Keratinocyte (primary cell): Measurements from ENCODE around the gene C14orf93. TPM values are rescaled to one million over a fixed set of nuclear protein-coding genes. Genes with fewer than 3 reads are reported as not detected.

ENCODE experiments used
- DNase-seq: peaks from one replicate; pipeline ENCODE4 v3.0.0-alpha.2; 2011; ENCODE audit warnings: low read depth, missing footprints, low spot score
- FAIRE-seq: peaks from 2 replicates; lab custom pipeline; 2011; peaks lifted over from hg19 to GRCh38; lab: Jason Lieb, UNC
- H2AFZ ChIP-seq: 2 replicates; pipeline ENCODE4 v1.6.0; 2012; ENCODE audit warnings: low read length, control low read depth, inconsistent platforms; ENCODE audit not compliant: control insufficient read depth
- H3K27ac ChIP-seq: 2 replicates; pipeline ENCODE4 v1.5.1; 2011; ENCODE audit warnings: low read length; ENCODE audit not compliant: control insufficient read depth, insufficient read depth
- H3K27me3 ChIP-seq: 3 replicates; pipeline ENCODE4 v1.6.0; 2011; ENCODE audit warnings: low read length; ENCODE audit not compliant: control insufficient read depth, insufficient read depth; ENCODE audit errors: extremely low read depth
- H3K36me3 ChIP-seq, 2 experiments: 2 replicates in 1 of 2; 3 replicates in 1 of 2; pipeline ENCODE4 v1.5.1; 2011; ENCODE audit warnings: low read length in 2 of 2, mild to moderate bottlenecking in 1 of 2; ENCODE audit not compliant: control insufficient read depth in 2 of 2, insufficient read depth in 2 of 2; ENCODE audit errors: extremely low read depth in 1 of 2
- H3K4me1 ChIP-seq: 3 replicates; pipeline ENCODE4 v1.5.1; 2011; ENCODE audit warnings: low read length; ENCODE audit not compliant: control insufficient read depth, insufficient read depth; ENCODE audit errors: extremely low read depth
- H3K4me2 ChIP-seq: 3 replicates; pipeline ENCODE4 v1.6.0; 2011; ENCODE audit warnings: low read depth, low read length; ENCODE audit not compliant: control insufficient read depth, insufficient read depth; ENCODE audit errors: extremely low read depth
- H3K4me3 ChIP-seq, 3 experiments: fragments of 200-600 bp in 1 of 3; sonication (generic) in 1 of 3; 2 replicates in 2 of 3; 3 replicates in 1 of 3; pipeline ENCODE4 v1.5.1; 2011 to 2016; ENCODE audit warnings: low read length in 3 of 3, mild to moderate bottlenecking in 3 of 3, control low read depth in 2 of 3, inconsistent platforms in 1 of 3, low read depth in 1 of 3, mixed read lengths in 1 of 3, mixed run types in 1 of 3, moderate library complexity in 1 of 3; ENCODE audit not compliant: control insufficient read depth in 2 of 3, insufficient read depth in 2 of 3; ENCODE audit errors: extremely low read depth in 1 of 3
- H3K79me2 ChIP-seq: 2 replicates; pipeline ENCODE4 v1.6.0; 2012; ENCODE audit warnings: low read length; ENCODE audit not compliant: control insufficient read depth, insufficient read depth
- H3K9ac ChIP-seq: 3 replicates; pipeline ENCODE4 v1.6.0; 2011; ENCODE audit warnings: low read length; ENCODE audit not compliant: control insufficient read depth, insufficient read depth; ENCODE audit errors: extremely low read depth
- H3K9me1 ChIP-seq: 3 replicates; pipeline ENCODE4 v1.6.0; 2011; ENCODE audit warnings: low read length; ENCODE audit not compliant: control insufficient read depth, insufficient read depth; ENCODE audit errors: extremely low read depth
- H3K9me3 ChIP-seq: 2 replicates; pipeline ENCODE4 v1.5.1; 2012; ENCODE audit warnings: low read depth, low read length; ENCODE audit not compliant: control insufficient read depth
- H4K20me1 ChIP-seq: 3 replicates; pipeline ENCODE4 v1.6.0; 2011; ENCODE audit warnings: low read length; ENCODE audit not compliant: control insufficient read depth, insufficient read depth; ENCODE audit errors: extremely low read depth
- CTCF ChIP-seq, 3 experiments: IDR thresholded peaks in 1 of 3; conservative IDR thresholded peaks in 1 of 3; optimal IDR thresholded peaks in 1 of 3; 2 replicates in 2 of 3; 3 replicates in 1 of 3; pipeline versions ENCODE3 to v1.5.1; 2011; ENCODE audit warnings: low read length in 3 of 3, mild to moderate bottlenecking in 3 of 3, moderate library complexity in 2 of 3, control low read depth in 1 of 3, inconsistent platforms in 1 of 3; ENCODE audit not compliant: insufficient read depth in 2 of 3; ENCODE audit errors: extremely low read depth in 1 of 3
- EZH2 ChIP-seq: IDR thresholded peaks from one replicate; pipeline ENCODE4 v1.6.1; 2012; ENCODE audit warnings: inconsistent platforms, mild to moderate bottlenecking, low read length, moderate library complexity
- dilution Hi-C: fragments of 300-500 bp; cut with MboI; formaldehyde crosslinking; loops from one replicate; pipeline ENCODE4 v1.7.0; 2020; ENCODE audit warnings: low sequenced_read_pairs; ENCODE audit not compliant: extremely low pct_ligation_motif_present
- polyA plus RNA-seq, 5 experiments: library from polyadenylated mRNA; depleted of rRNA in 3 of 5; stranded (reverse) in 3 of 5; stranded (forward) in 1 of 5; unstranded in 1 of 5; fragments of >200 nt; gene quantifications; 1 replicate in 1 of 5; 2 replicates in 3 of 5; 3 replicates in 1 of 5; pipeline versions ENCODE4 v1.2.1 to v1.2.3, GENCODE V29; 2011 to 2012; ENCODE audit warnings: missing spikeins in 2 of 5, low read depth in 1 of 5, low replicate concordance in 1 of 5

C14orf93 gene
- polyA plus RNA-seq, 1 donor (not counting 4 experiments of a cell fraction or from before 2014, with no cell fraction given): 7.7 TPM

GRCh38 chr14:23013054-23013748 is 3.3 kb upstream of the C14orf93 start:
- Histone ChIP-seq H3K9me1 (no peaks in the 10 kb centered on the region), H3K79me2 (no peaks in the 10 kb centered on the region), H4K20me1 (no peaks in the 10 kb centered on the region), H3K27me3 (no peaks in the 10 kb centered on the region), H3K4me1 (peaks cover 15% of the 10 kb centered on the region), H3K36me3 (no peaks in the 10 kb centered on the region), H3K4me3 (no peak overlapping the region), H3K9ac (no peak overlapping the region), H2AFZ (no peak overlapping the region), H3K9me3 (no peaks in the 10 kb centered on the region), H3K27ac (no peak overlapping the region), H3K4me2 (no peak overlapping the region)
- TF ChIP-seq CTCF (optimal IDR thresholded peaks at IDR 0.05 in 1 of 3, IDR thresholded peaks at IDR 0.05 in 1 of 3, conservative IDR thresholded peaks at IDR 0.05 in 1 of 3; ENCODE audit: extremely low read depth in 1 of 3, insufficient read depth in 2 of 3, low read length in 3 of 3) (no peak), EZH2 (no peak)
- FAIRE-seq (no peak), DNase-seq (no peak)
- dilution Hi-C loops: no loop called here

- no peak for FAIRE-seq
- peak overlapping the region; percentile 88 for H2AFZ ChIP-seq
- H3K36me3 ChIP-seq: no peaks in the 10 kb centered on the region
- H3K4me3 ChIP-seq: peak overlapping the region; percentile 39 to 86 (median 64)
- peaks cover 27% of the 10 kb centered on the region for H3K4me1 ChIP-seq
- TF ChIP-seq EZH2 (no peak), CTCF (optimal IDR thresholded peaks at IDR 0.05 in 1 of 3, IDR thresholded peaks at IDR 0.05 in 1 of 3, conservative IDR thresholded peaks at IDR 0.05 in 1 of 3; ENCODE audit: extremely low read depth in 1 of 3, insufficient read depth in 2 of 3, low read length in 3 of 3) (no peak)
- no peaks in the 10 kb centered on the region for H3K79me2 ChIP-seq
- H3K9me3 ChIP-seq: no peaks in the 10 kb centered on the region
- peak overlapping the region; percentile 83 for H3K27ac ChIP-seq
- no peaks in the 10 kb centered on the region for H4K20me1 ChIP-seq
- H3K4me2 ChIP-seq: peak overlapping the region; percentile 84
- dilution Hi-C loops: no loop called here
- no peak for DNase-seq
- peak overlapping the region; percentile 70 for H3K9ac ChIP-seq
- no peaks in the 10 kb centered on the region for H3K9me1 ChIP-seq
- no peaks in the 10 kb centered on the region for H3K27me3 ChIP-seq
These were observed 432 bp downstream of the C14orf93 start for GRCh38 chr14:23009483-23009938.
